Neuron (in vitro differentiated cells): ENCODE measurements around the gene STMND1.

Experiments used
- H2AFZ ChIP-seq: one replicate; pipeline ENCODE4 v1.6.1; 2013; ENCODE audit warnings: low read depth, mild to moderate bottlenecking, inconsistent platforms, low read length, moderate library complexity
- H3K27me3 ChIP-seq: one replicate; pipeline ENCODE4 v1.6.1; 2013; ENCODE audit warnings: low read length; ENCODE audit not compliant: insufficient read depth
- H3K36me3 ChIP-seq: one replicate; pipeline ENCODE4 v1.6.1; 2013; ENCODE audit warnings: low read length; ENCODE audit not compliant: insufficient read depth
- H3K4me1 ChIP-seq: one replicate; pipeline ENCODE4 v1.6.1; 2013; ENCODE audit warnings: low read length; ENCODE audit not compliant: insufficient read depth
- H3K4me3 ChIP-seq: 2 replicates; pipeline ENCODE4 v1.5.1; 2013; ENCODE audit warnings: mild to moderate bottlenecking, low read length, moderate library complexity
- H3K9me3 ChIP-seq: one replicate; pipeline ENCODE4 v1.6.1; 2013; ENCODE audit warnings: low read length

STMND1 gene

GRCh38 chr6:17179530-17180073, 77.8 kb downstream of the STMND1 start:
- no peaks in the 10 kb centered on the region for H3K36me3 ChIP-seq
- H2AFZ ChIP-seq: no peak overlapping the region
- no peaks in the 10 kb centered on the region for H3K27me3 ChIP-seq
- no peaks in the 10 kb centered on the region for H3K4me1 ChIP-seq
- H3K9me3 ChIP-seq: no peaks in the 10 kb centered on the region
- no peak overlapping the region for H3K4me3 ChIP-seq
